HG03097 (cell line): ENCODE data around the gene WWTR1.

Experiments
- ATAC-seq: cut with Tn5 transposase; IDR thresholded peaks from one replicate; pipeline ENCODE4 v1.9.1; 2021; ENCODE audit not compliant: unreplicated experiment, low FRiP score

WWTR1 gene

DNA sequence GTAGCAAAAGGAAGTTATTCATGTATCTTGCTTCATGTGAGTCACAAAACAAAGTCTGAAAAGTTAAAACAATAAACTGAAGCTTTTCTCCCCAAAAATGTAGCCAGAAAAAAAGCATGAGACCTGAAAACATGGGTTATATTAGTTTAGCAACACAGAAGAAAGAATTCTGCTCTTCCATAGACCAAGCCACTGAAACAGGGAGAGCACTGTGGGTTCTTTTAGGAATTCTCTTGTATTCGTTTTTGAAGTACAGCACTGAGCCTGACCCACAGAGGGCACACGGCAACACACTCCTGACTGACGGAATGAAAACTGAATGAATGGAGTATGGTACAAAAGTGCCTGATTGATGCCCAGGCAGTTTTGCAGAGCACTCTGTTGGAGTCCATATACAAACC lies 116.7 kb downstream of the WWTR1 start:
- ATAC-seq, result no peak

DNA sequence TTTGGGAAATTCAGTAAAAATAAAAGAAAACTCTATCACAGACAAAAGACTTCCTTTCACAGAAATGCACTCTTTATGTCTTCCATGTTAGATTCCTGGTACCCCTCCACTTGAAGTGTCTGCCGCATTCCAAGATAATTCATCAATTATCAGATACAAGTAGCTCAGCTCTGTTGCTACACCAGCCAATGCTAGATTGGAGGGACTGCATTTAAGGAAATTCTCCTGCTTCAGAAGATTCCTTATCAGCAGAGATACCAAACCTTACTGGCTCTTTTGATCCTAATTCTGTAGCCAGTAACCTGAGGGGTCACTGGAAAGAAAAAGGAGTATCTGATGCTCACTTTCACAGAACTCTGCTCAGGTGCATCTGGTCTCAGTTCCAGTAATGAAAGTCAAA lies 119.5 kb downstream of the WWTR1 start:
- ATAC-seq, result no peak

DNA sequence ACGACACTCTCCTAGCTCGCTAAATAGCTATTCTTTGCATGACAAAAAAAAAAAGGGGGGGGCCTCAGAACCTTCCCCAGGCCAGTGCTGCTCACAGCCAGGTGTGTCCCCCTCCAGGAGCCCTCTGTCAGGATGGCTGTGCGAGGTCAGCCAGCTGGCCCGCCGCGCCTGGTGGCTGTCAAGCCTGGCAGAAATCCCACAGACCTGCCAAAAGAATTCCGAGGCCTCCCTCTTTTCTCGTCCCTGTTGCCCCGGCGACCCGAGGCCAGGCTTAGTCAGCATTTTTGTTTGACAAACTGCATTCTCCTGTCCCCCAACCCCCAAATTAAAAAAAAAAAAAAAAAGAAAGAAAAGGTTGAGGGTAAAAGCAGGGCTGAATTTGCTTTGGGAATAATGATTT lies 121.4 kb downstream of the WWTR1 start:
- ATAC-seq, result no peak

DNA sequence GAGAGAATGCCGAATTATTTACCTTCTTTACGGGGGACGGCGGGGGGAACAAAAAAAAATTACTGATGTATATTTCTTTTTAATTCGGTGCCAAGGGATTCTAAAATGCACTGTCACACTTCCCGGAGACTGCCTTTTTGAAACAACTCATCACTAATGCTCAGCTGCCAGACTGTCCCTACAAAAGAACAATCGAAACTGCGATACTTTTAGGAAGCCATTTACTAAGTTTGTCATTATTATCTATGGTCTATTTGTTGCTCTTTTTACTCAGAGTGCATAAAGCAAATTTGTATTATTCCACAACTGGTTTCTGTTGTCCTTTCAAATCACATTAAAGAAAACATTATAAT lies 122.5 kb downstream of the WWTR1 start:
- ATAC-seq, result no peak

DNA sequence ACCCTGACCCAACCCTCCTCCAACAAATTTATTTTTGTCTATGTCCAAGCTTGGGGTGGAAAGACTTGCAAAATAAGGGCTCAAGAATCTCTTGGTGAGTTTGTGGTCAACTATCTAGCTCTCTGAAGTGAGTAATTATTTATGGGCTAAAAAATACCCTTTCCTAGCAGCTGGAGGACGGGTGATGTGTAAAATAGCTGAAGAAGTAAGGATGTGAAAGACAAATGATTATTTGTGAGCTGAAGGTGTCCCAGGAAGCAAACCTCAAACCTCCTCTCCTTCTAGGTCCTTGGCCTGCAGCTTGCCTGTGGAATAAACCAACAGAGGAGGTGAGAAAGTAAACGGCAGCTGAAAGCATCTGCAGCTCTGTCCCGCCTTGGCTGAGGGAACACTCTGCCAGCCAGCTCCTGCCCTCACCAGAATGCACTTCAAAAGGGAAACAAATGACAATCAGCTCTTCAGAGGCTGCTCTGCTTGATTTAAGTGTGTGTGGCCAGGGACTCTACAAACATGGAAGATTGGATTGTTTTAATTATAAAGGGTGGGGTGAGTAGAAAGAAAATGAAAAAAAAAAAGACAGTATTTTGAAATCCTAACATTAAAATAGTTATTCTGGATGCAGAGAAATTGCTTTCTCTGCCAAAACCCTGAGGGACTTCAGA lies 123.0 kb downstream of the WWTR1 start:
- no peak for ATAC-seq

DNA sequence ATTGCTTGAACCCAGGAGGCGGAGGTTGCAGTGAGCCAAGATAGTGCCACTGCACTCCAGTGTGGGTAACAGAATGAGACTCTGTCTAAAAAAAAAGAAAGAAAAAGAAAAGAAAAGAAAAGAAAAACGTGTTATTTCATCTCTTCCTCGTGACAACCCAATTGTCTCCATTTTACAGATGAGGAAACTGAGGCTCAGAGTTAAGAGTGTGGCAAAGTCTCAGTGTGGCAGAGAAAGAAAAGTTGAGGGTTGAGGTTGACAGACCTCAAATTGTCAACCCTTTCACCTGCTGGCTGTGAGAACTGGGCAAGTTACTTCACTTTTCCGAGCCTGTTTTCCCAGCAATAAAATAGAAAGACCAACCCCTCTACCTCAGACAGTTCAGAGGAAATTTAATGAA lies 123.7 kb downstream of the WWTR1 start:
- ATAC-seq, result no peak

DNA sequence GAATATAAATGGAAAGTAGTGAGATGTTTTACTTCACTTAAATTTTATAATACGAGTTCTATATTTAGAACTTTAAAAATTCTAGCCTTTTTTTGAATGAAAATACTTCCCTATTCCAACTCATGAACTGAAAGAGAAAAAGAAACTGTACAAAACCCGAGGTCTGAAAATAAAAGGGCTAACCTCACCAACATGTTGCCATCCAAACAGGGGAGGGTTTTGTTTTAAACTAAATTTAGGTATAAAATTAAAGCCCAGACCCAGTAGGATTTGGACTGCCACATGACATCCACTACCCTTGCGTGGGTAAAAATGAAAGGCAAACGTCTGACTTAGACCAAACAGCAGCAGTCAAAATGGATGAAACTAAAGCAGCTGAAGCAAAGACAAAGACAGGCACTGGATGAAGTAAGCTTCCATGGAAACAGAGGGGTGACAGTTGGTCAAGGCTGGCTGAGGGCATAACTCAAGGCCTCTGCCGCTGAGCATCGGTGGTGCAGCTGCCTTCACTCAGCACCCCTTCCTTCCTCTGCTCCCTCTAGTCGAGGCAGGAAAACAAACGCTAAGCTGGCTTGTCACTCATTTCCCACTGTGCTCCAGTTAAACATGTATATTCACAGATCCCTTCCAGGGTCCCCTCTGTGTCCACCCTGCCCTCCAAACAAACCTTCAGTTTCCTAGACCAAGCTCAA lies 125.2 kb downstream of the WWTR1 start:
- no peak for ATAC-seq

DNA sequence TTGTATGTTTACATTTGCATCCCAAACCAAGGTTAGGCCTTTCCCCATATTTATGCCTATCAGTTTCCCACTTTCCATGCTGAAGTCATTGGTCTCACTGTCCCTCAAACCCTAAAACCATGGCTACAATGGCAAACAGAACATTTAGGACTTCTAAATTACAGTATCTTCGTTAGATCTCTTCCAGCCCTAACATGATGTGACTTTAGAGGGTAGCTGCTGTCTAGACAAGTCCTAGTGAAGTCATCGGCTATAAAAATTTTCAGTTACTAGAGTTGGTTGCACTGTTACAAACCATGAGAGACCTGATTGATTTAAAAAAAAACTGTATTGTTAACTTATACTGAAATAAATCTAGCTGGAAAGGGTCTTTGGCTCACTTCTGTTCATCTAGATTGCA lies 128.7 kb downstream of the WWTR1 start:
- ATAC-seq, result no peak

DNA sequence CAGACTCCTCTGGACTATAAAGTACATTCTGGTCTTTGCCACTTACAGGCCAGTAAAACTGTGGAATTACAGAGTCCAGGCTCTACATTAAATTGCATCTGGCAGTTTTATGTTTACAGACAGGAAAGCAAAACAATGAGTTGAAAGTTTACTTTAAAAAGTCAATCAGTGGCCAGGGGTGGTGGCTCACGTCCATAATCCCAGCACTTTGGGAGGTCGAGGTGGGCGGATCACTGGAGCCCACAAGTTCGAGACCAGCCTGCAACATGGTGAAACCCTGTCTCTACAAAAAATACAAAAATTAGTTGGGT lies 129.5 kb downstream of the WWTR1 start:
- no peak for ATAC-seq

DNA sequence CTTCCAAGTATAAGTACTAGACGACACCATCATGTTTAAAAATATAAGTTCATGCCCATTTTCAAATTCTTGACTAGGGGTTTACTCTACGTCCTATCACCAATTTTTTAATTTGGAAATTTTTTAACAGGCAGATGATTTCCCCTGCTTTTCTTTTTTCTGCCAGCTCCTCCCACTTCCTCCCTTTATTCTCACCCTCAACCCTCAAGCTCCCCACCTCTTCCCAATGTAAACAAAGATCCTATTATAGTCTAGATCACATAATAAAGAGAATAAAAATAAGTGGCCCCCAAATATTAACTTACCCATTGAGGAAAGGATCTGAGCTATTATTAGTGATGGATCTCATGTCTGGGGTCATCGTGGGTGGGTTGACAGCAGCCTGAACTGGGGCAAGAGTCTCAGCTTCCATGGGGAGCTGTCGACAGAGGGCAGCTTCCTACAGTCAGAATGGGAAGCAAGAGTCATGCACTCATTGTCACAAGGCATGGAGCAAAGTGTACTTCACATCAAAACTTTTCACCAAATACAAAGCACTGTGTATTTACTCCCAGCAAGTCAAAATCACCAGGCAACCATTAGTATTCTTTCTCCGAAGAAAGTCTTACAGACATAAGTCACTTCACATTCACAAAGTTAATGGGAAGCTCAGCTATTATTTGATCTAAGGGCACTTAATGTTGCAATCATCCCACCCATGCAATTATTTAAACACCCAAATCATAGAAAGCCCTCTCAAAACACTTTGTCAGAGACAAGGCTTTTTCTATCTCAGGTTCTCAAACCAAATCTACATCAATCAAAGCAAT lies 130.1 kb downstream of the WWTR1 start:
- ATAC-seq, result no peak

DNA sequence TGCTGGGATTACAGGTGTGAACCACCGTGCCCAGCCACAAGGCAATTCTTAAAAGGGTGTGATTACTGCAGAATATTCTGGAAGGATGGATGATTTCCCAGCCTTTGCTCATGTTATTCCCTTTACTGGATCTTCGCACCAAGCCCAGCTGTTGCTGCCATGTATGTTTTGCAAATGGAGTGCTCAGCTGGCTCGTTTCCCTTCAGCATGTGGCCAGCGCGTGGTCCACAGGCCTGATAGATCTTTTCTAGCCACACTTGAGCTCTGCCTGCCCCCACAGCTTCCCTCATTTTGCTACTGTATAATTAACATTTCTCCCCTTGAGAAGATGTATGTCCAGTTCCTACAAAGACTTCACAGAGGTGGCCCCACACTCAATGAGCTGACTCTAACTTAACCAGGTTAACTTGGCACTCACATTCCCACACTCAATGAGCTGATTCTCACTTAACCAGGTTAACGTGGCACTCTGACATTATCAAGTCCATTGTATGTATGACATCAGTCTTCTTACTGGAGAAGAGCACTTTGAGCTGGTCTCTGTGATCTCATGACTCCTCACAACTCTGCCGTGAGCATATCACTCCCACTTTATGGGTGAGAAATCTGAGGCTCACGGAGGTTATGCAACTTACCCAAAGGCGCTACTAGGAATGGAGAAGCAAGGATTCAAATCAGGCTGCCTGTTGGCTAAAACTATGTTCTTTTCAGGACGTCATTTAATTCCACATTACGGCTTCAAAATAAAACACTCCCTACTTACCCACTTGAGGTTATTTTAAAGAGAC lies 134.1 kb downstream of the WWTR1 start:
- no peak for ATAC-seq

DNA sequence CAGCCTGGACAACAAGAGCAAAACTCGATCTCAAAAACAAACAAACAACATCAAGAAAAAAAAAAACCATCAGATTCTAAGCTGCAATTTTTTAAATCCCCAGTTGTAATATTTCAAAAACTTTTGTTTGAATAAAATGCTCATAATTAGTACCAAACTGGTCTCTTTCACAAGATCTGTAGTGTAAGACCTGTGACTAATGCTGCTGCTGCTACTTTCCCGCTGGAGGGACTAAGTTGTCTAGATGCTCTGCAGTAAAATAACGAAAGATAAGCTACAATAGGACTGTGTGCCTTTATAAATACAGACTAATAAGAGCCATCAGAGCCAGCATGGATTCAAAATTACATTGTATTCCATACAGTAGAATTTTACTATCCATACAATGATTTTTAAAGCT lies 137.9 kb downstream of the WWTR1 start:
- ATAC-seq, result no peak

DNA sequence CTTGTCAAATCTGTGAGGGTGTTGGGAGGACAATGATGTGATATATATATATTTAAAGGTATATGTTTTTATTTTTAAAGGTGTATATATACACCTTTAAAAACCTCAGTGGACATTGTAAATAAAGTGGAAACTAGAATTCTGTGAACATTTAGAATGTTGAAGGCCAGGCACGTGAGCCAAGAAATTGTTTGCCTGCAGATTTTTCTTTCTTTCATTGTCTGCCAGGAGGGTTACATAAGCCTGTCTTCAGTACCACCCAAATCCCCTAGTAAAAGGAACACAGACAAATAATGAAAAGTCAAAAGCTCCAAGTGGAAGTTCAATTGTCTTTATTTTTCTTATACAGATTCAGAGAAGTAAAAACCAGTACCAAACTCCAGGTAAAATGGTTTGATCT lies 140.9 kb downstream of the WWTR1 start:
- no peak for ATAC-seq

DNA sequence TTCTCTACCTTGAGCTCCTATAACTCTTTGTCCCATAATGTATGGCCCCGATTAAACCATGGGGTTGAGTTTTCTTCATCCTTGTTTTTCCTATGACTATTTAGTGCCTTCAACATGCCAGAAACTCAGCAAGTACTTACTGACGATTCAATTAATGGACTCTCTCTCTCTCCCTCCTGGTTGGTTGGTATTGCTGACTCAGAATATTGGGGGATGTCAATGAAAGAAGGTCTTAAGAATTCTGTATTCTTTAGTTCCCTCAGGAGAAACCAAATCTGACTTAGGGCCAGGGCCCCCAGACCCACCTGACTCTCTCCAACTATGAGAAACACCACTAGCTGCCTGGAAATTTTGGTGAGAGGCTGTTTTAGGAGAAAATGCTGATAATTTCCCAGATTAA lies 142.6 kb downstream of the WWTR1 start:
- ATAC-seq, result no peak

DNA sequence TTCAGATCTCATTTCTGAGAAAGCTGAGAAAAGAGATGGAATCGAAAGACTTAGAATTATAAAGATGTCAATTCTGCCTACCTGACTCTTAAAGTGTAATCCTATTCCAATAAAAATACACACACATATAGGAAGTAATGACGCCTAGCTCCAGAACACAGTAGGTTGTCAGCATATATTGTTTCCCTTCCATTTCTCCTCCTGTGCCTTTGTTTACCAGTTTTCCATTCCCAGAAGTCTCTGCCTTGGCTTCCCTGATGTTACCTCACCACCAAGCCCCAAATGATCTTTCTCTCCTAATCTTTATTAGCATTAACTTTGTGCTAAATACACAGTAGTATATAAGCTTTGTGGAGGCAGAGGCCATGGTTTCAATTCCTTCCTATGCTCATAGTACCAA lies 143.4 kb downstream of the WWTR1 start:
- ATAC-seq, result no peak

DNA sequence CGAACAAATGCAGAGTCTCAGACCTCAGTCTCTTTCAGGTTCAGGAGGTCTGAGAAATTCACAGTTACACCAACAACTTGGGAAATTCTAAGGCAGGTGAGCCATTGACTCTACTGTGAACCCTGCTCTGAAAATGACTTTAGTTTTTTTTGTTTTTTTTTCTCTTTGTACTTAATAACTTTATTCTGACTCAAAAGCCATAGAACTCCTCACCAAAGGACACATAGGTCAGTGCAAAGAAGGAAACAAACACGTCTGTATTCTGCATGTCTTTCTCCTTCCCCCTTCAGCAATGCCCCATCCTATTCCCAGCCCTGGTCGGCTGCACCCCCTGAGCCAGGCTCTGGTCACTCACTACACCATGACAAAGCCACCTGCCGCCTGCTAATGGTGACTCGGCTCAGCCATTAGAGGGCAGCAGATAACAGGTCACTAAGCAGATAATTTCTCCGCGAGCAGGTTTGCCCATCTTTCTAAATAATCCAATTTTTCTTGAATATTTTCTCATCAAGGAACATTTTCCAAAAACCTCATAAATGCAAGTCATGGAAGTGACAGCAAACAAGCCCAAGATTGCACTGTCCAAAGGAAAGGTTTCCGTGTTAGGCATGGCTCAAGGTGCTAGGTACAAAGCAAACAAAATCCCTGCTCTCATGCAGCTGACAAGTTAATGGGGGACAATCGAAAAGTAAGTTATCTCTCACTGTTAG lies 145.6 kb downstream of the WWTR1 start:
- ATAC-seq, result peak; percentile 63

DNA sequence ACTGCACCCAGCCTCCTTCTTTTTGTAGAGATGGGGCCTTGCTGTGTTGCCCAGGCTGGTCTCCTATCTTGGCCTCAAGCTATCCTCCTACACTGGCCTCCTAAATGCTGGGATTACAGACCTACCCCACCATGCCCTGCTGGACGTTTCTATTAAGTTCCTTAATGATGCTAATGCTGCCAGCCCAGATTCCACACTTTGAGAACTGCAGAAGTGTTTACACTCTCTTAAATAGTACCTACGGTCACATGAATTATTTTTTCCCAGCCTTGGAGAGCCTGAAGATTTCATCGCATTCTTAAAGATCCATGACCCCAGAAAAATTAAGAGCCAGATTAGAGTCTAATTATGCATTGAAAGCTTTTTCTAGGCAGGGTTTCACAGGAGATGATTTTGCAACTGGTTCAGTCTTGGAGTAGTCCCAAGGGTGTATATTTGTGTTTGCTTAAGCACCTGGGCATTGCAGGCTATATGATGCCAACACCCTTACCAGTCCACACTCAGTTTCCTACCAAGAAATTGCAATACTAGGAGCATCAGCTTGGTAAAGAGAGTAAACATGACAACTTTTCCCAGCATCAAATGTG lies 146.7 kb downstream of the WWTR1 start:
- ATAC-seq, result no peak

DNA sequence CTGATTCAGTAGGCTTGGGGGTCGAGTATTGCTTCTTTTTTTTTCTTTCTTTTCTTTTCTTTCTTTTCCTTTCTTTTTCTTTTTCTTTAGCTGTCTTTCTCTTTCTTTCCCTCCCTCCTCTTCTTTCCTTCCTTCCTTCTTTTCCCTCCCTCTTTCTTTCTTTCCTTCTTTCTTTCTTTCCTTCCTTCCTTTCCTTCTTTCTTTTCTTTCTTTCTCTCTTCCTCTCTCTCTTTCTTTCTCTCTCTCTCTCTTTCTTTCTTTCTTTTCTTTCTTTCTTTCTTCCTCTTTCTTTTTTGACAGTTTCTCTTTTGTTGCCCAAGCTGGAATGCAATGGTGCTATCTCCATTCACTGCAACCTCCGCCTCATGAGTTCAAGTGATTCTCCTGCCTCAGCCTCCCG lies 147.3 kb downstream of the WWTR1 start:
- no peak for ATAC-seq

DNA sequence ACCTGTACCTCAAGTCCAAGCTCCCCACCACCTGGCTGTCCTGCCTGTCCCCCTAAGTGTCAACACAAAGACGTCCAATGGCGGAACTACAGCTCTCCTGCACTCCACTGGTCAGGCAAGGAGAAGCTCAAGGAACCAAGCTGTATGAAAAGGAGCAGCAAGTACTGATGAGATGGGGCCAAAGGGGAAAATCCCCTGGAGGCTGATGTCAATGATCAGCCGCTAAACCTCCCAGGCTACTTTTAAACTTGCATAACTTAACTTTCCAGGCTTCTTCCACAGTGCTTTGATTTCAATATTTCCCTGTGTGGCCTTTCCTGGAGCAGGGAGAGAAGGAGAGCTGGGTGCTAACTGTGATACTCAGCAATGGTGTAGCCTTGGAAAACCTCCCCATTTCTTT lies 148.3 kb downstream of the WWTR1 start:
- ATAC-seq, result no peak
